HepG2 (cell line): ENCODE results near the gene TCF19. TPM values are rescaled to one million over a fixed set of nuclear protein-coding genes. Genes with fewer than 3 reads are reported as not detected.

Experiments
- BRD4 ChIP-seq: sonication (generic); formaldehyde crosslinking; IDR thresholded peaks from 2 replicates; pipeline ENCODE4 v1.4.0; 2020; ENCODE audit warnings: missing genetic modification reagents
- FUBP1 ChIP-seq: sonication (generic); formaldehyde crosslinking; IDR thresholded peaks from 2 replicates; pipeline ENCODE4 v1.5.1; 2020; ENCODE audit warnings: missing genetic modification reagents, mild to moderate bottlenecking, borderline replicate concordance
- HES4 ChIP-seq: sonication (generic); formaldehyde crosslinking; IDR thresholded peaks from 2 replicates; pipeline ENCODE4 v1.9.0; 2021; ENCODE audit warnings: mild to moderate bottlenecking, missing genetic modification reagents, borderline replicate concordance
- KMT2A ChIP-seq: sonication (generic); formaldehyde crosslinking; IDR thresholded peaks from 2 replicates; pipeline ENCODE4 v1.4.0; 2020; ENCODE audit warnings: missing genetic modification reagents
- LBX2 ChIP-seq: sonication (generic); formaldehyde crosslinking; IDR thresholded peaks from 2 replicates; pipeline ENCODE4 v1.5.0; 2020; ENCODE audit warnings: missing genetic modification reagents, mild to moderate bottlenecking, borderline replicate concordance
- PHF21A ChIP-seq: sonication (generic); formaldehyde crosslinking; IDR thresholded peaks from 2 replicates; pipeline ENCODE4 v1.5.0; 2020; ENCODE audit warnings: mild to moderate bottlenecking, missing genetic modification reagents
- PRDM4 ChIP-seq: sonication (generic); formaldehyde crosslinking; IDR thresholded peaks from 2 replicates; pipeline ENCODE4 v1.9.0; 2021; ENCODE audit warnings: missing genetic modification reagents, borderline replicate concordance
- REPIN1 ChIP-seq: sonication (generic); formaldehyde crosslinking; IDR thresholded peaks from 2 replicates; pipeline ENCODE4 v1.8.0; 2022; ENCODE audit warnings: missing genetic modification reagents, low read depth, mild to moderate bottlenecking, borderline replicate concordance
- RORA ChIP-seq: sonication (generic); formaldehyde crosslinking; IDR thresholded peaks from 2 replicates; pipeline ENCODE4 v1.5.0; 2020; ENCODE audit warnings: mild to moderate bottlenecking, missing genetic modification reagents, moderate library complexity
- TFE3 ChIP-seq: IDR thresholded peaks from 2 replicates; pipeline ENCODE4 v1.6.1; 2016
- ZBTB10 ChIP-seq: sonication (generic); formaldehyde crosslinking; IDR thresholded peaks from 2 replicates; pipeline ENCODE4 v1.4.0; 2020; ENCODE audit warnings: missing genetic modification reagents, borderline replicate concordance
- ZBTB20 ChIP-seq: sonication (generic); formaldehyde crosslinking; IDR thresholded peaks from 2 replicates; pipeline ENCODE4 v1.8.1; 2023; ENCODE audit warnings: missing genetic modification reagents, low read depth, mild to moderate bottlenecking, borderline replicate concordance
- ZBTB49 ChIP-seq: sonication (generic); formaldehyde crosslinking; IDR thresholded peaks from 2 replicates; pipeline ENCODE4 v1.4.0; 2020; ENCODE audit warnings: missing genetic modification reagents, borderline replicate concordance
- ZNF138 ChIP-seq: sonication (generic); formaldehyde crosslinking; IDR thresholded peaks from 2 replicates; pipeline ENCODE4 v1.5.0; 2020; ENCODE audit warnings: mild to moderate bottlenecking, low read depth, missing genetic modification reagents
- ZNF234 ChIP-seq: sonication (generic); formaldehyde crosslinking; conservative IDR thresholded peaks from 2 replicates; pipeline ENCODE4 v1.5.1; 2020; ENCODE audit warnings: mild to moderate bottlenecking, missing genetic modification reagents
- ZNF781 ChIP-seq: sonication (generic); formaldehyde crosslinking; IDR thresholded peaks from 2 replicates; pipeline ENCODE4 v1.5.1; 2020; ENCODE audit warnings: borderline replicate concordance, mild to moderate bottlenecking, missing genetic modification reagents; ENCODE audit errors: not compliant biosample characterization
- polyA plus RNA-seq, 8 experiments: library from polyadenylated mRNA; depleted of rRNA in 3 of 8; stranded (reverse) in 7 of 8; unstranded in 1 of 8; fragments of >200 nt; fragmentation: Illumina TruSeq in 4 of 8; extraction: Trizol in 4 of 8; gene quantifications; 2 replicates each; pipeline versions ENCODE4 v1.2.1 to v1.2.3, GENCODE V29; 2011 to 2016; ENCODE audit warnings: low read depth in 4 of 8, missing spikeins in 1 of 8, mixed read lengths in 1 of 8; ENCODE audit not compliant: insufficient read depth in 1 of 8
- total RNA-seq, 5 experiments: library from RNA; depleted of rRNA; stranded (reverse); fragments of >200 nt; fragmentation: Illumina TruSeq; extraction: Trizol; gene quantifications; 2 replicates each; pipeline ENCODE4 v1.2.3, GENCODE V29; 2016; ENCODE audit warnings: low read depth in 1 of 5

The TCF19 gene
- total and polyA plus RNA-seq, 2 of the 13 experiments (the other 11 are each of a cell fraction or from before 2014, with no cell fraction given): 4.9 to 22.2 TPM

- TF ChIP-seq FUBP1 (no peak), LBX2 (CRISPR knock-in tag) (0 out of 2 replicates have a peak, but pooled peaks have one; percentile 5), ZNF138 (CRISPR knock-in tag) (no peak), PHF21A (CRISPR knock-in tag) (peak; percentile 88), ZBTB10 (CRISPR knock-in tag) (no peak), ZNF781 (CRISPR knock-in tag) (no peak), ZBTB49 (no peak), HES4 (CRISPR knock-in tag) (no peak), ZBTB20 (no peak), RORA (CRISPR knock-in tag) (no peak), TFE3 (no peak; the same call in 1 of the 2 replicates), PRDM4 (CRISPR knock-in tag) (no peak), BRD4 (CRISPR knock-in tag) (no peak), ZNF234 (CRISPR knock-in tag) (no peak), REPIN1 (CRISPR knock-in tag) (peak; percentile 94), KMT2A (CRISPR knock-in tag) (peak; percentile 30; the same call in 1 of the 2 replicates)
Measured at GRCh38 chr6:31158140-31158862, at the start of gene TCF19 (continued).
